ENCODE data around the gene BOLA2B.

Gene BOLA2B

DNA sequence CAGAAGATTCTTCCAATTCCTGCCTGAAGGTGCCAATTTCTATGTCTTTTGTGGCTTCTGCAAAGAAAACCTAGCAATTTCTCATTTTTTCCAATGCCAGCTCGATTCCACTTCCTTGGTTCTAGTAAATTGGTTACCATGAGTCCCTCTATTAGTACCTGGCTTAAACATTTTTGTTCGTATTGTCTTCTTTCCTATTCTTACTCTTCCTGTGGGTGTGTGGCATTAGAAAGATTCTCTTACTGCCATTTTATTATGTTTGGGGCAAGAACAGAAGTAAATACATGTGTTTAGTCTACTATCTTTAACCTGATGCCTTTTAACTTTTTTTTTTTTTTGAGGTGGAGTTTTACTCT lies 50.1 kb downstream of the BOLA2B start:
- no peak for DNase-seq (ENCODE audit: low read depth, low spot score)

Data from activated CD4-positive, CD25-positive, alpha-beta regulatory T cell treated with anti-CD3 and anti-CD28 coated beads, Interleukin-2, amount 50 U/mL, for 16 hours (primary cell).